Thyroid gland (tissue), 4 donors: ENCODE results near the gene UGT3A2.

Experiments
- CTCF ChIP-seq, 6 experiments: fragments of 200-600 bp in 3 of 6; fragments of 450-650 bp in 3 of 6; sonication (generic) in 3 of 6; IDR thresholded peaks; one replicate each; pipeline ENCODE4 v1.5.1; 2016 to 2019; ENCODE audit warnings: antibody characterized with exemption in 6 of 6, mild to moderate bottlenecking in 2 of 6, inconsistent platforms in 1 of 6, moderate library complexity in 1 of 6
- POLR2A ChIP-seq, 2 donors: fragments of 450-650 bp; IDR thresholded peaks; one replicate each; pipeline ENCODE4 v1.6.1; 2017; ENCODE audit warnings: antibody characterized with exemption in 2 of 2, mild to moderate bottlenecking in 2 of 2, moderate library complexity in 1 of 2

- no peak for TF ChIP-seq CTCF (IDR thresholded peaks at IDR 0.05)
- TF ChIP-seq POLR2A (IDR thresholded peaks at IDR 0.05): no peak
Measured at GRCh38 chr5:35987776-35988175, 78.9 kb downstream of the UGT3A2 start.
